Spleen (tissue), 7 donors: ENCODE results near the gene STKLD1.

Experiments
- POLR2AphosphoS5 ChIP-seq, 3 donors: sonication (generic); formaldehyde crosslinking; IDR thresholded peaks; one replicate each; pipeline ENCODE4 v1.5.1; 2017; ENCODE audit warnings: antibody characterized with exemption in 3 of 3
- TF ChIP-seq, protein P1 (sequence below), 11 experiments: fragments of 200-600 bp in 7 of 11; fragments of 450-650 bp in 4 of 11; sonication (generic) in 4 of 11; IDR thresholded peaks in 8 of 11; conservative IDR thresholded peaks in 3 of 11; 1 replicate in 7 of 11; 2 replicates in 4 of 11; pipeline versions ENCODE4 v1.4.0 to v1.8.0; 2016 to 2021; ENCODE audit warnings: antibody characterized with exemption in 11 of 11, inconsistent platforms in 4 of 11, mild to moderate bottlenecking in 1 of 11
- donor health status: DM: no; HTN: no; CAD: no; lungs with moderate emphysema.
- donor health status: DM: no; HTN: no; CAD: no.
- donor health status: DM: no; HTN: no; CAD: no.

DNA sequence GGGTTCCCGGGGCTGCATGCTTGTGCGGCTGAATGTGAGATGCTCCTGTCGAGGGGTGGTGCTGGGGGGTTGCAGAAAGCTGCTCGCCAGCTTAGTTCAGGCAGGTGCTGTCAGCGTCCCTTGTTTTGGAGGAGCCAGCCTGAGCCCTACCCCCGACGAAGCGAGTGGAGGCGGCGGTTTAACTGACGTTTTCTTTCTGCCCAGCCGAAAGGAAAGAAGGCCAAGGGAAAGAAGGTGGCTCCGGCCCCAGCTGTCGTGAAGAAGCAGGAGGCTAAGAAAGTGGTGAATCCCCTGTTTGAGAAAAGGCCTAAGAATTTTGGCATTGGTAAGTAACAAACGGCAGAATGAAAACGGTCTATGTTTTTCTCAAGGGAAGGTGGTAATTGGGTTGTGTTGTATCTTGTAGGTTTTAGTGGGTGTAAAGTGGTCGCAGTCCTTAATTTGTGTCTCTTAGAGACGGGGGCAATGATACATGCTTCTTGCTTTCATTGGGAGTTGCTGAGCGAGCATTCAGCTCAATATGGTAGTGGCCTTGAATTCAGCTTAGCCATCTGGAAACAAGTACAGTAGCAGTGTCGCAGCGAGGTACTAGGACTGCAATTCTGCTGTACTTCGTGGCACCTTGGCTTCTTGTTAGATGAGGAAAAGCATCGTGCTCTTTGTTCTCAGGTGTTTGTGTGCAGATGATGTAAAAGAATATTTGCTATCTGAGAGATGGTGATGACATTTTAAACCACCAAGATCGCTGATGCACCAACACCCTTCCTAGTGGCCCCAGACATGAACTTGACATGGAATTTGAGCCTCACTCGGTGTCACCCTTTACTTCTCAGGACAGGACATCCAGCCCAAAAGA, 27.2 kb upstream of the STKLD1 start:
- no peak for TF ChIP-seq POLR2AphosphoS5 (IDR thresholded peaks at IDR 0.05)
- TF ChIP-seq, protein P1, sequence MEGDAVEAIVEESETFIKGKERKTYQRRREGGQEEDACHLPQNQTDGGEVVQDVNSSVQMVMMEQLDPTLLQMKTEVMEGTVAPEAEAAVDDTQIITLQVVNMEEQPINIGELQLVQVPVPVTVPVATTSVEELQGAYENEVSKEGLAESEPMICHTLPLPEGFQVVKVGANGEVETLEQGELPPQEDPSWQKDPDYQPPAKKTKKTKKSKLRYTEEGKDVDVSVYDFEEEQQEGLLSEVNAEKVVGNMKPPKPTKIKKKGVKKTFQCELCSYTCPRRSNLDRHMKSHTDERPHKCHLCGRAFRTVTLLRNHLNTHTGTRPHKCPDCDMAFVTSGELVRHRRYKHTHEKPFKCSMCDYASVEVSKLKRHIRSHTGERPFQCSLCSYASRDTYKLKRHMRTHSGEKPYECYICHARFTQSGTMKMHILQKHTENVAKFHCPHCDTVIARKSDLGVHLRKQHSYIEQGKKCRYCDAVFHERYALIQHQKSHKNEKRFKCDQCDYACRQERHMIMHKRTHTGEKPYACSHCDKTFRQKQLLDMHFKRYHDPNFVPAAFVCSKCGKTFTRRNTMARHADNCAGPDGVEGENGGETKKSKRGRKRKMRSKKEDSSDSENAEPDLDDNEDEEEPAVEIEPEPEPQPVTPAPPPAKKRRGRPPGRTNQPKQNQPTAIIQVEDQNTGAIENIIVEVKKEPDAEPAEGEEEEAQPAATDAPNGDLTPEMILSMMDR (IDR thresholded peaks at IDR 0.05 in 8 of 11, conservative IDR thresholded peaks at IDR 0.05 in 3 of 11): no peak
